Stimulated activated CD8-positive, alpha-beta memory T cell treated with anti-CD3 and anti-CD28 coated beads, Interleukin-7, amount 100 ng/mL, for 24 hours (primary cell): ENCODE data around the gene SS18L1.
A peak's percentile ranks its signal among the peaks of the same experiment; 100 is the strongest.

Experiments used
- DNase-seq: peaks from one replicate; pipeline ENCODE4 v3.0.0-alpha.2; 2020; ENCODE audit warnings: low read depth

The SS18L1 gene

DNA sequence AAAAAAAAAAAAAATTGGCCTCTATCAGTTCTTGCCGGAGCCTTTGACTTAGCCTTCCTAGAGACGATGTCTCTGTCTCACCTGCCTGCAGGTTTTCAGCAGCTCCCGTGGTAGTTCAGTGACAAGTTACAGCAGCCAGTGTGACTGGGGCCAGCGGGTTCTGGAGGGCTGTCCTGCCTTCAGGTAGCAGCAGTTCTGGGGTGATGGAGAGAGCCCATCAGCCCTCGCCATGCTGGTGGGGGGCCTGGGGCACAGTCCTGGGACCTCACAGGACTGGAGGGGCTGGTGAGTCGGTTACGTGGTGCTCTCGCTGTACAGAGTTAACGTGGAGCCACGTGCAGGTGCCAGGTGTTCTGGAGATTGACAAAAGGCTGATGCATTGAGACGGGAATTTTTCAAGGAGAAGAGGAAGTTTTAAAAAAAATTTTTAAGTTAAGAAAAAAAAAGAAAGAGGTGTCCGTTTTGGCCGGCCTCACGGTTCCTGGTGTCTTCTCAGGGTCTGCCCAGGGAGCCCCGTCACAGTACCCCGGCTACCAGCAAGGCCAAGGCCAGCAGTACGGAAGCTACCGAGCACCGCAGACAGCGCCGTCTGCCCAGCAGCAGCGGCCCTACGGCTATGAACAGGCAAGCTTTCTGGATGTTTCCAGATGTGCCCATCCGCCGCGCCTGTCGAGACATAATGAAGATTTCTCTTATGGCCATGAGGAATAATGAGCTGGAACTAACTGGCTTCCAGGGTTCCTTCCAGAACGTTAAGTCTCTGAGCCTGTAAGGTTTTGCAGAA lies 30.6 kb downstream of the SS18L1 start:
- DNase-seq: no peak

GRCh38 chr20:62174870-62175624 lies 31.5 kb downstream of the SS18L1 start:
- DNase-seq: no peak

DNA sequence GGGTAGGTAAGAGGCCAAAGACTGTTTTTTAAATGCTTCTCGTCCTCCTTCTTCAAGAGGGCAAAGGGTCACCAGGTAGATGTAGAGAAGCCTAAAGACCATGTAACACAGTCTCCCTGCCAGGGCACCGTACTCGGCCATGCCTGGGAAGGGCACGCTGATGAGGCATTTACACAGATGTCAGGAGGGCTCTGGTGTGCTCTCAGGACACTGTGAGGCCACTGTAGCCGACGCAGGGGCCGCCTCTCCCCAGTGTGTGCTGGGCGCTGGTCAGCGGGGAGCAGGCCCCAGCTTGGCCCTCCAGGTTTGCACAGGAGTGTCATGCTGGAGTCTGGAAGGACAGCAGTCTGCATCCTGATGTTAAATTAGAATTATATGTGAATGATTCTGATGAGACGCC lies 32.1 kb downstream of the SS18L1 start:
- DNase-seq: no peak

DNA sequence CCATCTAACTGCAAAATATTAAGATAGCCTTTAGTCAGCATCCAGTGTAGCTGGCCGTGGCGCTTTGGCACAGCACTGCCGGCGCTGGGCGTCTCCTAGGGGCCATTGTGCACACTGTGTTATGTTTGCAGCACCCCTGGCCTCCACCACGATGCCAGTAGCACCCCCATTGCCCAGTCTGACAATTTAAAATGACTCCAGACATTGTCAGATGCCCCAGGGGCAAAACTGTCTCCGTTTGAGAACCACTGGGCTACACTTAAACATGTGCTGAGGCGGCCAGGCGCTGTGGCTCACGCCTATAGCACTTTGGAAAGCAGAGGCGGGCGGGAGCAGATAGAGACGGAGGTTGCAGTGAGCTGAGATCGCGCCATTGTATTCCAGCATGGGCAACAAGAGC lies 33.3 kb downstream of the SS18L1 start:
- DNase-seq: no peak

- no peak for DNase-seq
Observed at GRCh38 chr20:62177307-62177706, 33.7 kb downstream of the SS18L1 start.

DNA sequence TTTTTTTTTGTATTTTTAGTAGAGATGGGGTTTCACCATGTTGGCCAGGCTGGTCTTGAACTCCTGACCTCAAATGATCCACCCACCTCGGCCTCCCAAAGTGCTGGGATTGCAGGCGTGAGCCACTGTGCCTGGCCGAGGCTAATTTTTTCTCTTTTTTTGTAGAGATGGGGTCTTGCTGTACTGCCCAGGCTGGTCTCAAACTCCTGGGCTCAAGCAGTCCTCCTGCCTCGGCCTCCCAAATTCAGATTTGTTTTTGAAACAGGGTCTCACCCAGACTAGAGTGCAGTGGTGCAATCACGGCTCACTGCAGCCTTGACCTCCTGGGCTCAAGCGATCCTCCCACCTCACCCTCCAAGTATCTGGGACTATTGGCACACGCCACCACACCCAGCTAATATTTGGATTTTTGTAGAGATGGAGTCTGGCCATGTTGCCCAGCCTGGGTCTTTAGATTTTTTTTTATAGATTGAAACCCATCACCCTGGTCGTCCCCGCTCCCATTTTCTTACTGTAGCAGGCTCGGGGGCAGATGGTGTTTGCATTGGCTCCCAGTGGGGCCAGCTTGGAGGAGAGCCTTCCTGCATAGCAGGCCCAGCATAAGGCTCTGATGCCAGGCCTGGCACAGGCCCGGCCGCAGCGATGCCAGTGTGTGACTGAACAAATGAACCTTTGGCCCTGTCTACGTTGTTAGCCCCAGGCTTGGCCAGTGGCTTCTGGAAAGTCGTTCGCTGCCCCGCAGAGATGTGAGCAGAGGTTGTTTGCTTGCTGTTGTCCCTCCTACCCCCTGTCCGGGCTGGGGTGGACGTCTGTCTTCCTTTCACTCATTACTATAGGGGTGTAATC lies 35.0 kb downstream of the SS18L1 start:
- DNase-seq: no peak

GRCh38 chr20:62179162-62179504 lies 35.6 kb downstream of the SS18L1 start:
- DNase-seq: no peak

DNA sequence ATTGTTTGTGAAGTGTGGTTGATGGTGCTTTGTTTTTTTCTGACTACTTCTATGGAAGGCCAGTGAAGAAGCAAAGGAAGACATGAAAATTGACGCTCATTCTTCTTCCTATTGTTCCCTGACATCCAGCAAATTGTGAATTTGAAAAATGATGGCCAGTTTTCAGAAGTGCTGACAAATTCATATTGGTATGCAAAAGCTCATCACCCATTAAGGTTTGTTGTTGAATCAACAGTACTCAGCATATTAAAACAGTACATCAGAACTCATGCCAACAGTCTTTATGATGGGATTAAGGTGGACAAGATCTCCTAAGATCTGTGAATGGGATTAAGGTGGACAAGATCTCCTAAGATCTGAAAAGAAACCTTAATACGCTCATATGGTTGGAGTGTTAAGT lies 38.2 kb downstream of the SS18L1 start:
- no peak for DNase-seq

- peak; percentile 89 for DNase-seq
Observed at GRCh38 chr20:62182469-62183425, 39.2 kb downstream of the SS18L1 start, which contains the start of gene MTG2. Gene MTG2 (plus strand): TSS chr20:62183028. CDS start chr20:62193421, 10,393 bp downstream.

- no peak for DNase-seq
Observed at GRCh38 chr20:62183426-62184142, 40.0 kb downstream of the SS18L1 start.

GRCh38 chr20:62186096-62186426 lies 42.5 kb downstream of the SS18L1 start:
- no peak for DNase-seq

GRCh38 chr20:62186887-62187866 lies 43.6 kb downstream of the SS18L1 start:
- no peak for DNase-seq

GRCh38 chr20:62190639-62191411 lies 47.3 kb downstream of the SS18L1 start:
- DNase-seq: no peak

- no peak for DNase-seq
Observed at GRCh38 chr20:62191781-62192559, 48.4 kb downstream of the SS18L1 start.

DNA sequence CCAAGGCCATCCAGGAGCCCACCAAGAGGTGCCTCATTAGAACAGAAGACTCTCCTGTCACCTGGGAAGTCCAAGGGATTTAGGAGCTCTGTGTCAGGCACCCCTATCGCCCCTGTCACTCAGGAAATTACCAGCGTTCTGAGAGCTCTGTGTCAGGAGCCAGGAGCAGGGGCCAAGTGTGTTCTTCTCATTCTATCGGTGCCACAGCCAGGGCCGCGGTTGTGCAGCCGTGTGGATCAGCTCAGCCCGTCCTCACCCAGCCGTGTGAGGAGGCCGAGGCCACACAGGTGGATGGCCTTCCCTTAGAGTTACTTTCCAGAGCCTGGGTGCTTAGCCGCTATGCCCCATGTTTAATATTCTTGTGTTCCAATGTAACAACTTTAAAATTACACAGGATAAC lies 49.1 kb downstream of the SS18L1 start:
- no peak for DNase-seq

- no peak for DNase-seq
Observed at GRCh38 chr20:62193079-62194025, 49.8 kb downstream of the SS18L1 start.

- no peak for DNase-seq
Observed at GRCh38 chr20:62195075-62195405, 51.5 kb downstream of the SS18L1 start.
